ENCODE results near the gene TBC1D14. TPM values are rescaled to one million over a fixed set of nuclear protein-coding genes. Genes with fewer than 3 reads are reported as not detected.

TBC1D14 gene
- total and polyA plus RNA-seq, 9 of the 15 experiments (the other 6 are each of a cell fraction or from before 2014, with no cell fraction given): 2.1 to 59.6 (median 44.8) TPM

DNA sequence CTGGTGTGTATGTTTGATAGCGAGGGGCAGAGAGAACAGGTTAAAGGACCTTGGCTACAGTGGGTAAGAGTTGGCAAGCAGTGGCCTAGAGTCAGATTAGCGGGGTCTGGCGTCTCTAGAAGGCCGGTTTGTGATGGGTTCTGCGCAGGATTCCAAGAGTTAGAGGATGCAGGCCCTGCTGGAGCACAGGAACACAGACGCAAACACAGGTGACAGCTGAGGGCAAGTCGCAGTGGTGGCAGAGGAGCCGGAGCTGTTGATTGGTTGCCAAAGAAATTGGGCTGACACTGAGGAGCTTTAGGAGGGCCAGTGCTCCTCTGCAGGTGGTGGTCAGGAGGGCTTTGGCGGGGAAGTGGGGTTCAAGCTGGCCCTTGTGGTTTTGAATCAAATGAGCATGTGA is 137.3 kb downstream of the TBC1D14 start (continued):
- TF ChIP-seq ILF3 (IDR thresholded peaks at IDR 0.05; ENCODE audit: borderline replicate concordance): no peak

DNA sequence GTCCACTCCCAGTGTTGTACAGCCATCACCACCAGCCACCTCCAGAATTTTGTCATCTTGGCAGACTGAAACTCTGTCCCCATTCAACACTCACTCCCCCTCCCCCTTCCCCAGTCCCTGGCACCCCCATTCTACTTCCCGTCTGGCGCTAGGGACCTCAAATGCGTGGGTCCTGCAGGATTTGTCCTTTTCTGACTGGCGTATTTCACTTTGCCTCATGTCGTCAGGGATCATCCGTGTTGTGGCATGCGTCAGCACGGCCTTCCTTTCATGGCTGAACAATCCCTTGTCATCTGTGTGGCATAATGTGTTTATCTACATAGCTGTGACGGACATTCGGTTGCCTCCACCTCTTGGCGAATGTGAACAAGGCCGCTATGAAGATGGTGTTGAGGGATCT is 139.0 kb downstream of the TBC1D14 start:
- intact Hi-C loops (cut with micrococcal nuclease): no loop called here
- WGBS (ENCODE audit: insufficient coverage, low coverage, missing lambda C conversion rate): 92% methylated on average over 12 of the region's 12 CpGs
- DNase-seq (ENCODE audit: extremely low read depth in 1 of 4, low spot score in 3 of 4) (no peak), FAIRE-seq (no peak), ATAC-seq (no peak)
- no peaks in the 10 kb centered on the region for H3K27me3 ChIP-seq (ENCODE audit: control insufficient read depth in 2 of 2, insufficient read depth in 2 of 2, low read length in 2 of 2)
- H3K79me2 ChIP-seq (ENCODE audit: control insufficient read depth, insufficient read depth, low read length): peaks cover 67% of the 10 kb centered on the region
- H3K9ac ChIP-seq (ENCODE audit: insufficient read depth in 1 of 2, low read depth in 2 of 2, low read length in 2 of 2): no peak overlapping the region
- no peak overlapping the region for H3K27ac ChIP-seq (ENCODE audit: extremely low read depth, low read depth, low read length)
- H3K4me3 ChIP-seq: no peak overlapping the region
- no TSS peak for BruUV-seq (replicated peaks)
- H2AFZ ChIP-seq (ENCODE audit: low read depth, low read length): no peak overlapping the region
- peaks cover 26% of the 10 kb centered on the region for H4K20me1 ChIP-seq (replicated peaks; ENCODE audit: control insufficient read depth, insufficient read depth, low read length)
- ChIA-PET POLR2A (interaction anchor here (0.8 kb wide), 1 partner anchor 11 kb away, joined by 4 read pairs; no protein-coding TSS in a partner anchor), CTCF (ENCODE audit: low intra/inter-chr PET ratio) (no interaction called here)
- no peak overlapping the region for H3K4me2 ChIP-seq (ENCODE audit: insufficient read depth, low read length)
- in situ Hi-C loops (cut with MboI): no loop called here
- peaks cover 21% of the 10 kb centered on the region; the same call in 2 of the 3 replicates for H3K36me3 ChIP-seq (ENCODE audit: control insufficient read depth, insufficient read depth, low read length)
- H3K9me1 ChIP-seq (ENCODE audit: control insufficient read depth, insufficient read depth, low read length): peaks cover 6% of the 10 kb centered on the region
- no peaks in the 10 kb centered on the region for H3K9me3 ChIP-seq (replicated peaks; ENCODE audit: control insufficient read depth, insufficient read depth, low read depth, low read length)
- peaks cover 17 to 62% of the 10 kb centered on the region in 2 experiments; a peak in 4 of 5 replicates for H3K4me1 ChIP-seq (replicated peaks in 1 of 2; ENCODE audit: control insufficient read depth in 2 of 2, insufficient read depth in 2 of 2, low read length in 2 of 2)
- TF ChIP-seq SRSF7 (optimal IDR thresholded peaks at IDR 0.05; ENCODE audit: low read depth, low read length): no peak
- TF ChIP-seq, protein P1, sequence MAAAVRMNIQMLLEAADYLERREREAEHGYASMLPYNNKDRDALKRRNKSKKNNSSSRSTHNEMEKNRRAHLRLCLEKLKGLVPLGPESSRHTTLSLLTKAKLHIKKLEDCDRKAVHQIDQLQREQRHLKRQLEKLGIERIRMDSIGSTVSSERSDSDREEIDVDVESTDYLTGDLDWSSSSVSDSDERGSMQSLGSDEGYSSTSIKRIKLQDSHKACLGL (CRISPR knock-in tag; IDR thresholded peaks at IDR 0.05; ENCODE audit: borderline replicate concordance, poor library complexity, severe bottlenecking): no peak
- no peak for TF ChIP-seq POLR3G (IDR thresholded peaks at IDR 0.05; ENCODE audit: extremely low read depth, insufficient read length, insufficient replicate concordance)
- TF ChIP-seq NR2C2 (CRISPR knock-in tag; IDR thresholded peaks at IDR 0.05): no peak
- no peak for TF ChIP-seq NR2C2 (tag; IDR thresholded peaks at IDR 0.05)
- TF ChIP-seq HDAC2 (IDR thresholded peaks at IDR 0.05): no peak
- TF ChIP-seq, protein P2, sequence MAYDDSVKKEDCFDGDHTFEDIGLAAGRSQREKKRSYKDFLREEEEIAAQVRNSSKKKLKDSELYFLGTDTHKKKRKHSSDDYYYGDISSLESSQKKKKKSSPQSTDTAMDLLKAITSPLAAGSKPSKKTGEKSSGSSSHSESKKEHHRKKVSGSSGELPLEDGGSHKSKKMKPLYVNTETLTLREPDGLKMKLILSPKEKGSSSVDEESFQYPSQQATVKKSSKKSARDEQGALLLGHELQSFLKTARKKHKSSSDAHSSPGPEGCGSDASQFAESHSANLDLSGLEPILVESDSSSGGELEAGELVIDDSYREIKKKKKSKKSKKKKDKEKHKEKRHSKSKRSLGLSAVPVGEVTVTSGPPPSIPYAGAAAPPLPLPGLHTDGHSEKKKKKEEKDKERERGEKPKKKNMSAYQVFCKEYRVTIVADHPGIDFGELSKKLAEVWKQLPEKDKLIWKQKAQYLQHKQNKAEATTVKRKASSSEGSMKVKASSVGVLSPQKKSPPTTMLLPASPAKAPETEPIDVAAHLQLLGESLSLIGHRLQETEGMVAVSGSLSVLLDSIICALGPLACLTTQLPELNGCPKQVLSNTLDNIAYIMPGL (CRISPR knock-in tag; IDR thresholded peaks at IDR 0.05): no peak
- TF ChIP-seq ZNF316 (IDR thresholded peaks at IDR 0.05): no peak
- no peak for TF ChIP-seq NFE2L1 (tag; IDR thresholded peaks at IDR 0.05; ENCODE audit: borderline replicate concordance, low read depth)
- TF ChIP-seq, protein P3, sequence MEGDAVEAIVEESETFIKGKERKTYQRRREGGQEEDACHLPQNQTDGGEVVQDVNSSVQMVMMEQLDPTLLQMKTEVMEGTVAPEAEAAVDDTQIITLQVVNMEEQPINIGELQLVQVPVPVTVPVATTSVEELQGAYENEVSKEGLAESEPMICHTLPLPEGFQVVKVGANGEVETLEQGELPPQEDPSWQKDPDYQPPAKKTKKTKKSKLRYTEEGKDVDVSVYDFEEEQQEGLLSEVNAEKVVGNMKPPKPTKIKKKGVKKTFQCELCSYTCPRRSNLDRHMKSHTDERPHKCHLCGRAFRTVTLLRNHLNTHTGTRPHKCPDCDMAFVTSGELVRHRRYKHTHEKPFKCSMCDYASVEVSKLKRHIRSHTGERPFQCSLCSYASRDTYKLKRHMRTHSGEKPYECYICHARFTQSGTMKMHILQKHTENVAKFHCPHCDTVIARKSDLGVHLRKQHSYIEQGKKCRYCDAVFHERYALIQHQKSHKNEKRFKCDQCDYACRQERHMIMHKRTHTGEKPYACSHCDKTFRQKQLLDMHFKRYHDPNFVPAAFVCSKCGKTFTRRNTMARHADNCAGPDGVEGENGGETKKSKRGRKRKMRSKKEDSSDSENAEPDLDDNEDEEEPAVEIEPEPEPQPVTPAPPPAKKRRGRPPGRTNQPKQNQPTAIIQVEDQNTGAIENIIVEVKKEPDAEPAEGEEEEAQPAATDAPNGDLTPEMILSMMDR (IDR thresholded peaks at IDR 0.05 in 2 of 3, conservative IDR thresholded peaks at IDR 0.05 in 1 of 3; ENCODE audit: insufficient read depth in 2 of 3, low read depth in 1 of 3, low read length in 3 of 3): no peak
- TF ChIP-seq HNRNPUL1 (IDR thresholded peaks at IDR 0.05; ENCODE audit: low read length): no peak
- no peak for TF ChIP-seq SMARCA5 (IDR thresholded peaks at IDR 0.05)
- TF ChIP-seq SRSF1 (IDR thresholded peaks at IDR 0.05; ENCODE audit: low read depth, low read length): no peak
- no peak for TF ChIP-seq PHF8 (IDR thresholded peaks at IDR 0.05; ENCODE audit: borderline replicate concordance, low read length)
- no peak for TF ChIP-seq ATF7 (IDR thresholded peaks at IDR 0.05)
- TF ChIP-seq, protein P4, sequence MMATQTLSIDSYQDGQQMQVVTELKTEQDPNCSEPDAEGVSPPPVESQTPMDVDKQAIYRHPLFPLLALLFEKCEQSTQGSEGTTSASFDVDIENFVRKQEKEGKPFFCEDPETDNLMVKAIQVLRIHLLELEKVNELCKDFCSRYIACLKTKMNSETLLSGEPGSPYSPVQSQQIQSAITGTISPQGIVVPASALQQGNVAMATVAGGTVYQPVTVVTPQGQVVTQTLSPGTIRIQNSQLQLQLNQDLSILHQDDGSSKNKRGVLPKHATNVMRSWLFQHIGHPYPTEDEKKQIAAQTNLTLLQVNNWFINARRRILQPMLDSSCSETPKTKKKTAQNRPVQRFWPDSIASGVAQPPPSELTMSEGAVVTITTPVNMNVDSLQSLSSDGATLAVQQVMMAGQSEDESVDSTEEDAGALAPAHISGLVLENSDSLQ (IDR thresholded peaks at IDR 0.05): no peak
- TF ChIP-seq KLF6 (CRISPR knock-in tag; IDR thresholded peaks at IDR 0.05; ENCODE audit: borderline replicate concordance): no peak

Measured in K562 (cell line).